CD4-positive, CD25-positive, alpha-beta regulatory T cell (primary cell): ENCODE results near the gene WNK2. TPM values are rescaled to one million over a fixed set of nuclear protein-coding genes. Genes with fewer than 3 reads are reported as not detected.

Experiments used
- ATAC-seq, 2 donors: fragments of 150-1000 bp; cut with Tn5 transposase; one replicate each; pipeline ENCODE4 v1.10.0; 2021; ENCODE audit warnings: low read depth in 2 of 2, moderate number of reproducible peaks in 2 of 2, moderate library complexity in 1 of 2
- DNase-seq, 3 donors: peaks; one replicate each; pipeline versions ENCODE4 v3.0.0 to v3.0.0-alpha.2; 2012 to 2022; ENCODE audit warnings: mixed read lengths in 1 of 3
- H3K27ac ChIP-seq: one replicate; pipeline ENCODE4 v1.7.0; 2013; ENCODE audit warnings: mild to moderate bottlenecking, low read length; ENCODE audit not compliant: insufficient read depth, poor library complexity, severe bottlenecking
- H3K27me3 ChIP-seq: one replicate; pipeline ENCODE4 v1.7.0; 2013; ENCODE audit warnings: low read length; ENCODE audit not compliant: control insufficient read depth, insufficient read depth
- H3K36me3 ChIP-seq: one replicate; pipeline ENCODE4 v1.7.0; 2013; ENCODE audit warnings: mild to moderate bottlenecking, low read length, moderate library complexity; ENCODE audit not compliant: control insufficient read depth, insufficient read depth
- H3K4me1 ChIP-seq: 2 replicates; pipeline ENCODE4 v1.7.0; 2013; ENCODE audit warnings: mild to moderate bottlenecking, low read length; ENCODE audit not compliant: insufficient read depth, control insufficient read depth, poor library complexity, severe bottlenecking
- H3K4me3 ChIP-seq: one replicate; pipeline ENCODE4 v1.7.0; 2013; ENCODE audit warnings: low read depth, mild to moderate bottlenecking, low read length, moderate library complexity
- H3K9me3 ChIP-seq, 2 experiments: 1 replicate in 1 of 2; 2 replicates in 1 of 2; pipeline ENCODE4 v1.7.0; 2013; ENCODE audit warnings: low read length in 2 of 2, mild to moderate bottlenecking in 1 of 2, moderate library complexity in 1 of 2; ENCODE audit not compliant: control insufficient read depth in 2 of 2
- H3K27ac Mint-ChIP-seq, 3 donors: one replicate each; pipeline ENCODE4 v1.8.0; 2020 to 2022; ENCODE audit warnings: mild to moderate bottlenecking in 3 of 3, mixed read lengths in 3 of 3, moderate library complexity in 2 of 3
- H3K27me3 Mint-ChIP-seq: one replicate; pipeline ENCODE4 v1.8.0; 2022; ENCODE audit warnings: mild to moderate bottlenecking, mixed read lengths
- H3K36me3 Mint-ChIP-seq: one replicate; pipeline ENCODE4 v1.8.0; 2020; ENCODE audit warnings: mixed read lengths
- H3K4me1 Mint-ChIP-seq, 4 donors: one replicate each; pipeline ENCODE4 v1.8.0; 2020 to 2022; ENCODE audit warnings: mixed read lengths in 4 of 4, mild to moderate bottlenecking in 1 of 4
- H3K4me3 Mint-ChIP-seq, 4 donors: one replicate each; pipeline ENCODE4 v1.8.0; 2020 to 2022; ENCODE audit warnings: mild to moderate bottlenecking in 4 of 4, mixed read lengths in 4 of 4, moderate library complexity in 3 of 4
- H3K9me3 Mint-ChIP-seq, 7 donors: one replicate each; pipeline ENCODE4 v1.8.0; 2020 to 2022; ENCODE audit warnings: mixed read lengths in 7 of 7, mild to moderate bottlenecking in 3 of 7, moderate library complexity in 2 of 7
- polyA plus RNA-seq, 4 donors: library from polyadenylated mRNA; unstranded; fragments of 300-500 nt; fragmentation: Illumina TruSeq; gene quantifications; one replicate each; pipeline ENCODE4 v1.2.3, GENCODE V29; 2021
- total RNA-seq: library from RNA; stranded (reverse); gene quantifications from one replicate; pipeline ENCODE4 v1.2.3, GENCODE V29; 2022

Gene WNK2
- total and polyA plus RNA-seq, 5 donors from 2014 or later, result 0.22 TPM; not detected in 4

- peaks cover 0 to 6% (median 2%) of the 10 kb centered on the region in 7 donors for H3K9me3 Mint-ChIP-seq
- Histone ChIP-seq H3K27ac (no peak overlapping the region), H3K27me3 (peaks cover 3% of the 10 kb centered on the region), H3K9me3 (no peaks in the 10 kb centered on the region), H3K36me3 (no peaks in the 10 kb centered on the region), H3K4me1 (no peaks in the 10 kb centered on the region), H3K4me3 (no peak overlapping the region)
- DNase-seq (no peak), ATAC-seq (no peak)
- H3K27ac Mint-ChIP-seq, result peak overlapping the region in 1 of 3 donors; percentile 33
- peaks cover 12% of the 10 kb centered on the region for H3K27me3 Mint-ChIP-seq
- peaks cover 3% of the 10 kb centered on the region for H3K36me3 Mint-ChIP-seq
- H3K4me1 Mint-ChIP-seq, result peaks cover 0 to 2% (median 0%) of the 10 kb centered on the region in 4 donors
- no peak overlapping the region for H3K4me3 Mint-ChIP-seq
These were observed 103.7 kb downstream of the WNK2 start for GRCh38 chr9:93287593-93287992.

DNA sequence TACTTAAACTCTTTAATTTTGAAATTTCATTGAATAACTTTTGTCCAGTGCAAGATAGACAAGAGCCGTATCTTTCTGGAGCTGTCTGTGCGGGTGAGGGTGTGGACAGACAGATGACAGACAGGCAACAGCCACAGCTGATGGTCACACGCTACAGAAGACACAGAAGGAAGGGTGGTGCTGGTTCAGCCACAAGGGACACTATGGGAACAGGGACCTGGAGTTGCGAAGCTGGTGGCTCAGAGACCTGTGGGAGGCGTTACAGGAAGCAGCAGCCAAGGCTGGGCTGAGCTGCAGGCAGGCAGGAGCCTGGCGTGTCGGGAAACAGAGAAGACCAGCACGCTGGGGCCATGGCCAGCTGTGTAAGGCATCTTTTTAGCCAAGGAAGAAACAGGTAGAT, 104.4 kb downstream of the WNK2 start:
- ATAC-seq (no peak), DNase-seq (no peak)
- Histone ChIP-seq H3K27me3 (peaks cover 3% of the 10 kb centered on the region), H3K36me3 (no peaks in the 10 kb centered on the region), H3K9me3 (no peaks in the 10 kb centered on the region), H3K4me3 (no peak overlapping the region), H3K27ac (no peak overlapping the region), H3K4me1 (no peaks in the 10 kb centered on the region)
- peaks cover 0 to 6% (median 2%) of the 10 kb centered on the region in 7 donors for H3K9me3 Mint-ChIP-seq
- H3K27me3 Mint-ChIP-seq, result peaks cover 12% of the 10 kb centered on the region
- H3K36me3 Mint-ChIP-seq, result peaks cover 3% of the 10 kb centered on the region
- peaks cover 0 to 2% (median 0%) of the 10 kb centered on the region in 4 donors for H3K4me1 Mint-ChIP-seq
- no peak overlapping the region for H3K4me3 Mint-ChIP-seq
- no peak overlapping the region for H3K27ac Mint-ChIP-seq

DNA sequence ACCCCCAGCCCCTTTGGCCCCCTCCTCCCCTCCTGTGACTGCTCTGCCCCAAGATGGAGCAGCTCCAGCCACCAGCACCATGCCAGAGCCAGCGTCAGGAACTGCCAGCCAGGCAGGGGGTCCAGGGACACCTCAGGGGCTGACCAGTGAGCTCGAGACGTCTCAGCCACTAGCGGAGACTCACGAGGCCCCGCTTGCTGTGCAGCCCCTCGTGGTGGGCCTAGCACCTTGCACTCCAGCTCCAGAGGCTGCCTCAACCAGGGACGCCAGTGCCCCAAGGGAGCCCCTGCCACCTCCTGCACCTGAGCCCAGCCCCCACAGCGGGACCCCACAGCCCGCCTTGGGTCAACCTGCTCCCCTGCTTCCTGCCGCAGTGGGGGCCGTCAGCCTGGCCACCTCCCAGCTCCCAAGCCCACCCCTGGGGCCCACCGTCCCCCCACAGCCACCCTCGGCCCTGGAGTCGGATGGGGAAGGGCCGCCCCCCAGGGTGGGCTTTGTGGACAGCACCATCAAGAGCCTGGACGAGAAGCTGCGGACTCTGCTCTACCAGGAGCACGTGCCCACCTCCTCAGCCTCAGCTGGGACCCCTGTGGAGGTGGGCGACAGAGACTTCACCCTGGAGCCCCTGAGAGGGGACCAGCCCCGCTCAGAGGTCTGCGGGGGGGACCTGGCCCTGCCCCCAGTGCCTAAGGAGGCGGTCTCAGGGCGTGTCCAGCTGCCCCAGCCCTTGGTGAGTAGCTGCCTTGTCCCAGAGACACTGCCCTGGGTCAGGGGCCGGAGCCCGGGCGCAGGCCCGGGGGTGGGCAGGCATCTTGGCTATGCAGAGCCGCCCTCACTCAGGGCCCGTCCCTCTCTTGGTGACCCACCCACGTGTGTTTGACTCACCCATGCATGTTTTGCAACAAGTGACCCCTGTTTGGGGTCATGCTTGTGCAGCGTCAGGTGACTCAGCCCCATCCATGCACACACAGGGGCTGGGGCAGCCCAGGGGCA, 105.2 kb downstream of the WNK2 start:
- H3K9me3 Mint-ChIP-seq, result peaks cover 0 to 1% (median 0%) of the 10 kb centered on the region in 7 donors
- ATAC-seq, result no peak
- Histone ChIP-seq H3K9me3 (no peaks in the 10 kb centered on the region), H3K4me1 (no peaks in the 10 kb centered on the region), H3K27me3 (peaks cover 3% of the 10 kb centered on the region), H3K4me3 (no peak overlapping the region), H3K27ac (no peak overlapping the region), H3K36me3 (no peaks in the 10 kb centered on the region)
- H3K36me3 Mint-ChIP-seq, result no peaks in the 10 kb centered on the region
- DNase-seq, result no peak
- peaks cover 0 to 6% (median 2%) of the 10 kb centered on the region in 4 donors for H3K4me1 Mint-ChIP-seq
- H3K4me3 Mint-ChIP-seq, result no peak overlapping the region
- peaks cover 4% of the 10 kb centered on the region for H3K27me3 Mint-ChIP-seq
- no peak overlapping the region for H3K27ac Mint-ChIP-seq

GRCh38 chr9:93290495-93291434, 106.8 kb downstream of the WNK2 start:
- Mint-ChIP-seq H3K9me3 (peaks cover 0 to 2% (median 0%) of the 10 kb centered on the region in 7 donors), H3K36me3 (no peaks in the 10 kb centered on the region), H3K27ac (peak overlapping the region in 1 of 3 donors; percentile 75), H3K27me3 (no peaks in the 10 kb centered on the region), H3K4me3 (no peak overlapping the region), H3K4me1 (peaks cover 0 to 15% (median 4%) of the 10 kb centered on the region in 4 donors)
- DNase-seq (no peak), ATAC-seq (no peak)
- no peaks in the 10 kb centered on the region for H3K4me1 ChIP-seq
- no peak overlapping the region for H3K4me3 ChIP-seq
- no peak overlapping the region for H3K27ac ChIP-seq
- H3K27me3 ChIP-seq, result no peaks in the 10 kb centered on the region
- no peaks in the 10 kb centered on the region for H3K9me3 ChIP-seq
- no peaks in the 10 kb centered on the region for H3K36me3 ChIP-seq

DNA sequence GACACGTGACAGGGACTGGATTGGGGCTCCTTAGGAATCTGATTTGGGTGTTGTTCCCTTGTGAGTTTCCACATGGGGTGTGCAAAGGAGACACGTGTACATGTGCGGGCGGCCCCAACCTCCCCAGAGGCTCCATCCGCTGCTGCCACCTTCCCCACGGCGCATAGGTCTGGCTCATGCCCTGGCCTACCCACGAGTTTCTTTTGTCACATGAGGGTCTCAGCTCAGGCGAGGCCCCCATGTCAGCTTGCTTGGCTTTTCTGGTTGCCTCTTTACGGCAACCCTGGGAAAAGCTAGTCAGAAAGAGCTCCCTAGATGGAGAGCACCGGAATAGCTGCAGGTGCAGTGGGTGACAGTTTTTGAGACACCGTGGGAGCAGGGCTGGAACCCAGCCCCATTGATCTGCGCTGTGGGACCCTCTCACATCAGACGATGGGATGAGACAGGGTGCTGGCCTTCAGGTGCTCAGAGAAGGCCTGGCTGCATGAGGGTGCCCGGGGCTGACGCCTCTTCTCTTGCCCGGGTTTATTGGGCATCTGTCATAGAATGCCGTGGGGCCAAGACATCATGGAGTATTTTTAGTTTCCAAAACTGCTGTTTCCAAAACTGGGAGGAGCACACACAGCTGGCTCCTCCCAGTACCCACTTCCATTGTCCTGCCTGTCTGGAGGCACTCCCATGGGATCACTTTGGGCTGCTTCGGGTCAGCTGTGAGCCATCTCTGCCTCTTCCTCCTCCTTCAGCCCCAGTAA, 107.8 kb downstream of the WNK2 start:
- ATAC-seq, result no peak

GRCh38 chr9:93292288-93292615, 108.3 kb downstream of the WNK2 start:
- DNase-seq (no peak), ATAC-seq (no peak)
- Histone ChIP-seq H3K27me3 (no peaks in the 10 kb centered on the region), H3K4me3 (no peak overlapping the region), H3K4me1 (no peaks in the 10 kb centered on the region), H3K27ac (no peak overlapping the region), H3K9me3 (no peaks in the 10 kb centered on the region), H3K36me3 (no peaks in the 10 kb centered on the region)
- no peaks in the 10 kb centered on the region for H3K27me3 Mint-ChIP-seq
- no peak overlapping the region for H3K4me3 Mint-ChIP-seq
- H3K27ac Mint-ChIP-seq, result no peak overlapping the region
- H3K4me1 Mint-ChIP-seq, result peaks cover 0 to 18% (median 5%) of the 10 kb centered on the region in 4 donors
- H3K36me3 Mint-ChIP-seq, result no peaks in the 10 kb centered on the region
- peaks cover 0 to 2% (median 0%) of the 10 kb centered on the region in 7 donors for H3K9me3 Mint-ChIP-seq

More for the DNA sequence above, 107.8 kb downstream of the WNK2 start:
- Mint-ChIP-seq H3K27me3 (no peaks in the 10 kb centered on the region), H3K9me3 (peaks cover 0 to 2% (median 0%) of the 10 kb centered on the region in 7 donors), H3K27ac (peak overlapping the region in 1 of 3 donors; percentile 75), H3K4me1 (peaks cover 0 to 15% (median 4%) of the 10 kb centered on the region in 4 donors), H3K36me3 (no peaks in the 10 kb centered on the region), H3K4me3 (no peak overlapping the region)
- H3K27ac ChIP-seq, result no peak overlapping the region
- no peak for DNase-seq
- H3K27me3 ChIP-seq, result no peaks in the 10 kb centered on the region
- H3K4me1 ChIP-seq, result no peaks in the 10 kb centered on the region
- H3K4me3 ChIP-seq, result no peak overlapping the region
- H3K36me3 ChIP-seq, result no peaks in the 10 kb centered on the region
- no peaks in the 10 kb centered on the region for H3K9me3 ChIP-seq
